Measurements from ENCODE around the gene CDK3.

Gene CDK3

GRCh38 chr17:76018340-76018680 lies 17.7 kb downstream of the CDK3 start:
- H3K9me3 Mint-ChIP-seq, result no peaks in the 10 kb centered on the region
- no peaks in the 10 kb centered on the region for H3K36me3 Mint-ChIP-seq
- no peak overlapping the region for H3K4me3 Mint-ChIP-seq
- H3K27ac Mint-ChIP-seq, result no peak overlapping the region
- ATAC-seq, result no peak
- peaks cover 8% of the 10 kb centered on the region for H3K4me1 Mint-ChIP-seq
- H3K27me3 Mint-ChIP-seq, result peaks cover 7% of the 10 kb centered on the region

GRCh38 chr17:76018801-76019200 lies 18.1 kb downstream of the CDK3 start:
- peaks cover 8% of the 10 kb centered on the region for H3K4me1 Mint-ChIP-seq
- no peak overlapping the region for H3K4me3 Mint-ChIP-seq
- H3K27ac Mint-ChIP-seq, result no peak overlapping the region
- H3K36me3 Mint-ChIP-seq, result no peaks in the 10 kb centered on the region
- no peak for ATAC-seq
- H3K9me3 Mint-ChIP-seq, result no peaks in the 10 kb centered on the region
- peaks cover 6% of the 10 kb centered on the region for H3K27me3 Mint-ChIP-seq

GRCh38 chr17:76019833-76020467 lies 19.3 kb downstream of the CDK3 start:
- no peaks in the 10 kb centered on the region for H3K4me1 Mint-ChIP-seq
- peaks cover 9% of the 10 kb centered on the region for H3K27me3 Mint-ChIP-seq
- no peak for ATAC-seq
- H3K27ac Mint-ChIP-seq, result no peak overlapping the region
- H3K4me3 Mint-ChIP-seq, result no peak overlapping the region
- H3K9me3 Mint-ChIP-seq, result no peaks in the 10 kb centered on the region
- H3K36me3 Mint-ChIP-seq, result no peaks in the 10 kb centered on the region

DNA sequence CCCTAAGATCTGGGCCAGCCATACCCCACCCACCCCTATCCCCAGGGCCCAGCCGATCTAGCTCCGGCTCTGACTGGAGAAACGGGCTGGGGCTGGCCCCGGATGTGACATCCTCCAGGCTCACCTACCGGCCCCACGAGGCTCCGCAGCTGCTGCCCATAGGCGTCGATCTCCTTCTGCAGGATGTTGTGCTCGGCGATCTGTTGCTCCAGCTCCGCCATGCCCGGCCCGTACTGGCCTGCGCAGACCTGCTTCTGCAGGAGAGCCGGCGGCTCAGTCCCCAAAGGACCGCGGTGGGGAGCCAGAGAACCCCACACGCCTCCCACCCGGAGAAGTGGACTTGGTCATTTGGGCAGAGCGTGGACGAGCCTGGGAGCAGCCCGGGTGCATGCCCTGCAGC lies 21.6 kb downstream of the CDK3 start:
- Mint-ChIP-seq H3K9me3 (no peaks in the 10 kb centered on the region), H3K27me3 (peaks cover 12% of the 10 kb centered on the region), H3K4me1 (no peaks in the 10 kb centered on the region), H3K27ac (no peak overlapping the region), H3K4me3 (no peak overlapping the region), H3K36me3 (no peaks in the 10 kb centered on the region)
- no peak for ATAC-seq

GRCh38 chr17:76022973-76023899 lies 22.6 kb downstream of the CDK3 start:
- no peaks in the 10 kb centered on the region for H3K4me1 Mint-ChIP-seq
- no peaks in the 10 kb centered on the region for H3K9me3 Mint-ChIP-seq
- H3K36me3 Mint-ChIP-seq, result no peaks in the 10 kb centered on the region
- ATAC-seq, result no peak
- no peak overlapping the region for H3K27ac Mint-ChIP-seq
- H3K4me3 Mint-ChIP-seq, result no peak overlapping the region
- H3K27me3 Mint-ChIP-seq, result peaks cover 12% of the 10 kb centered on the region

DNA sequence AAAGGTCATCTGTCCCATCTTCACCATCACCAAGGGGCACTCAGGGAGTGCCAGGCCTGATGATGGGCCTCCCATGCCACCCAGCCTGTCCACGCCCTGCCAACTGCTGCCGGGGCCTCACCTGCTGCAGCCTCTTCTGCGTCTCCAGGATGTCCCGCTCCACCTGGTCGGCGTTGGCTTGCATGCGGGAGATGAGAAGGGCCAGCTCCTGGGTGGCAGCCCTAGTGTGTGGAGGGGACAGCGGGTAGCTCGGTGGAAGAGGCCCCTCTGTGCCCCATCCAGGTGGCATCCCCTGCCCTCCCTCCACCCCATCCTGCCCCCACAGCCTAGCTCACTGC lies 23.2 kb downstream of the CDK3 start:
- Mint-ChIP-seq H3K9me3 (no peaks in the 10 kb centered on the region), H3K4me3 (no peak overlapping the region), H3K27ac (no peak overlapping the region), H3K36me3 (no peaks in the 10 kb centered on the region), H3K27me3 (peaks cover 12% of the 10 kb centered on the region), H3K4me1 (peaks cover under 1% of the 10 kb centered on the region)
- ATAC-seq, result no peak

DNA sequence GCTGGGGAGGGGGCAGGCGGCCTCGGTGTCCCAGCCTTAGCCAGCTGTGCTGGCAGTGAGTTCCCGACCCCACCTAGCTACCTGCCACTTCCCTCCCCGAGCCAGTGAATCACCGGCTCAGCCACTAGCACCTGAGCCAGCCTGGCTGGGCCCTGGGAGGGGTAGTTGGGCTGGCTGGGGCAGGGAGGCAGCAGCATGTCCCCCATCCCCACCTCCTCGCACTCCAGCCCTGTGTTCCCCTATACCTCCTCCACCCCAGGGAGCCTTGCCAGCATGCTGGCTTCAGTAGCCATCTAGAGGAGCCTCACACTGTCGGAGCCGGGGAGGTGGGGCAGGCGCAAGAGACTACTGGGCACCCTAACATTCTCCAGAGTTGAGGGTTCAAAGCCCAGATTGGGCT lies 23.7 kb downstream of the CDK3 start:
- Mint-ChIP-seq H3K27ac (no peak overlapping the region), H3K4me1 (peaks cover 5% of the 10 kb centered on the region), H3K27me3 (peaks cover 17% of the 10 kb centered on the region), H3K36me3 (no peaks in the 10 kb centered on the region), H3K9me3 (no peaks in the 10 kb centered on the region), H3K4me3 (no peak overlapping the region)
- no peak for ATAC-seq

GRCh38 chr17:76025294-76025693 lies 24.6 kb downstream of the CDK3 start:
- Mint-ChIP-seq H3K27me3 (peaks cover 22% of the 10 kb centered on the region), H3K4me1 (peaks cover 11% of the 10 kb centered on the region), H3K9me3 (no peaks in the 10 kb centered on the region), H3K4me3 (no peak overlapping the region), H3K27ac (no peak overlapping the region), H3K36me3 (no peaks in the 10 kb centered on the region)
- ATAC-seq, result no peak

- Mint-ChIP-seq H3K4me3 (no peak overlapping the region), H3K27me3 (peaks cover 22% of the 10 kb centered on the region), H3K27ac (no peak overlapping the region), H3K4me1 (peaks cover 11% of the 10 kb centered on the region), H3K36me3 (no peaks in the 10 kb centered on the region), H3K9me3 (no peaks in the 10 kb centered on the region)
- ATAC-seq, result peak; percentile 10
Observed at GRCh38 chr17:76026714-76027158, 26.1 kb downstream of the CDK3 start.

GRCh38 chr17:76027159-76027839 lies 26.6 kb downstream of the CDK3 start, which contains the start of gene EVPL:
EVPL (minus strand) TSS chr17:76027306; CDS start chr17:76027198, 108 bp downstream.
- Mint-ChIP-seq H3K4me3 (no peak within 1 kb of the TSS), H3K36me3 (no peaks in the 10 kb centered on the region), H3K9me3 (no peaks in the 10 kb centered on the region), H3K27ac (no peak within 1 kb of the TSS), H3K4me1 (peaks cover 11% of the 10 kb centered on the region), H3K27me3 (peaks cover 22% of the 10 kb centered on the region)
- peak; percentile 3 for ATAC-seq

- H3K4me1 Mint-ChIP-seq, result peaks cover 11% of the 10 kb centered on the region
- peaks cover 10% of the 10 kb centered on the region for H3K27me3 Mint-ChIP-seq
- no peaks in the 10 kb centered on the region for H3K9me3 Mint-ChIP-seq
- no peak for ATAC-seq
- H3K27ac Mint-ChIP-seq, result no peak overlapping the region
- no peak overlapping the region for H3K4me3 Mint-ChIP-seq
- H3K36me3 Mint-ChIP-seq, result no peaks in the 10 kb centered on the region
Observed at GRCh38 chr17:76032073-76032779, 31.6 kb downstream of the CDK3 start.

DNA sequence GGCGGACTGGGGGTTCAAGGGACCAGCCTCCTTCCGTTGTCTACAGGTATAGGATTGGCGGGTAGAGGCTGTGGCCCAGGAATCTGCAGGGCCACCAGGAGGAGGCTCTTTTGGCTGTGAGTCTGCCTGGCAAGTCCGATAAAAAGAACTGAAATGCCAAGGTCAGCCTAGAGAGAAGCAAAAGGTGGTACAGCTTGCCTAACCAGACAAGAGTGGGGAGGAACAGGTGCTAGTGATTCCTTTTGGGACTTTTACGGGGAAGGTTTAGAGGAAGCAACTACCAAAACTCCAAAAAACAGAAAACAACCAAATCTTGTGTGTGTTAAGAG lies 32.1 kb downstream of the CDK3 start:
- no peak overlapping the region for H3K27ac Mint-ChIP-seq
- ATAC-seq, result no peak
- peaks cover 11% of the 10 kb centered on the region for H3K4me1 Mint-ChIP-seq
- H3K4me3 Mint-ChIP-seq, result no peak overlapping the region
- H3K9me3 Mint-ChIP-seq, result no peaks in the 10 kb centered on the region
- H3K36me3 Mint-ChIP-seq, result no peaks in the 10 kb centered on the region
- H3K27me3 Mint-ChIP-seq, result peaks cover 10% of the 10 kb centered on the region

GRCh38 chr17:76033139-76033538 lies 32.5 kb downstream of the CDK3 start:
- peaks cover 11% of the 10 kb centered on the region for H3K4me1 Mint-ChIP-seq
- peaks cover 10% of the 10 kb centered on the region for H3K27me3 Mint-ChIP-seq
- H3K27ac Mint-ChIP-seq, result no peak overlapping the region

DNA sequence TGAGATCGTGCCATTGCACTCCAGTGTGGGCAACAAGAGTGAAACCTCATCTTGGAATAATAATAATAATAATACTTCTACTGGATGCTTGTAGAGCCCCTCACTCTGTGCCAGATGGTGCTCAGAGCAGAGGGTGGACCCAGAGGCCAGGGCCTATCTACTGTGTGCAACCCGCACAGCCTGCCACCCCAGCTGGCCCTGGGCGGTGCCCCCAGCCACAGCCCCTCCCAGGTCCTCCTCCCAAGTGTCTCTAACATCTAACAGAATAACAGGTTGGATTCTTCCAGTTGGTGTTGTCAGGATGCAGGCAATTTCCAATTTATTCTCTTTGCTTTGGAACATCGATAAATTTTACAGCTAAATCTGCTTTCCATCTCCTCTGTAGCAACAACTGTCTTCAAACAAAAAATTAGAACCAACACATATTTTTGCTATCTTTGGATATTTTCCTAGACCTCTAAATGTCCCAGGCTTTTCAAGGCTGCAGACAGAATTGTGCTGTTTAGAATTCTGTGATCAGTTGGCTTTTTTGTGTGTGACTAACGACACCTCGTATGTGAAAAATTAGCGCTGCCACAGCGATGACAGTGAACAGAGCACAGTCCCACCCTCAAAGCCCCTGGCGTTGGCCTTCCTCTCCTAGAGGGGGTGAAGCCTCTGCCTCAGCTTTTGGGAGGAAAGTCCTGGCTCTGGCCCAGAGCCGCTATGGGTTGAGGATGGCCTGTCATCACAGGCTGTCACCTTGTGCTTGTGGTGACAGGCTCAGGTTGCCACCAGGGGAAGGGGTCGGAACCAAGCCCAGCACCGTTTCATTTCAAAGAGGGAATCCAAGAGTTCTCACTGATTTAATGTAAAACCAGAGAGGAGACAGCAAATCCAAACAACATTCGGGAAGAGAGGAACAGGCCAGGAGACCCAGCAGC lies 34.0 kb downstream of the CDK3 start:
- Mint-ChIP-seq H3K4me1 (peaks cover 2% of the 10 kb centered on the region), H3K27ac (no peak overlapping the region), H3K4me3 (no peak overlapping the region), H3K36me3 (peaks cover 18% of the 10 kb centered on the region), H3K27me3 (peaks cover 2% of the 10 kb centered on the region), H3K9me3 (no peaks in the 10 kb centered on the region)
- peak; percentile 36 for ATAC-seq

More at GRCh38 chr17:76033139-76033538, 32.5 kb downstream of the CDK3 start:
- H3K9me3 Mint-ChIP-seq, result no peaks in the 10 kb centered on the region
- no peak for ATAC-seq
- H3K36me3 Mint-ChIP-seq, result peaks cover 3% of the 10 kb centered on the region
- no peak overlapping the region for H3K4me3 Mint-ChIP-seq
